BLaER1 (cell line): ENCODE measurements around the gene SLC46A3.
"Not testable (repeated sequence)": the region's sequence is repeated elsewhere in the genome, so short reads cannot be mapped to it uniquely, and the experiment has no call there.

Experiments used
- H3K27ac ChIP-seq: shearing (Covaris generic); formaldehyde crosslinking; 2 replicates; pipeline ENCODE4 v1.8.1; 2022
- H3K27me3 ChIP-seq: shearing (Covaris generic); formaldehyde crosslinking; 2 replicates; pipeline ENCODE4 v1.8.1; 2022
- H3K36me3 ChIP-seq: shearing (Covaris generic); formaldehyde crosslinking; 2 replicates; pipeline ENCODE4 v1.8.1; 2022
- H3K4me1 ChIP-seq: shearing (Covaris generic); formaldehyde crosslinking; 2 replicates; pipeline ENCODE4 v1.8.1; 2022
- H3K4me2 ChIP-seq: shearing (Covaris generic); formaldehyde crosslinking; 2 replicates; pipeline ENCODE4 v1.8.1; 2022
- H3K4me3 ChIP-seq: shearing (Covaris generic); formaldehyde crosslinking; 2 replicates; pipeline ENCODE4 v1.8.1; 2022
- H3K9ac ChIP-seq: shearing (Covaris generic); formaldehyde crosslinking; 2 replicates; pipeline ENCODE4 v1.8.1; 2022
- H3K9me3 ChIP-seq: shearing (Covaris generic); formaldehyde crosslinking; 2 replicates; pipeline ENCODE4 v1.8.1; 2022
- H4K20me1 ChIP-seq: shearing (Covaris generic); formaldehyde crosslinking; 2 replicates; pipeline ENCODE4 v1.8.1; 2022
- Cebpa-rat ChIP-seq: shearing (Covaris generic); IDR thresholded peaks from 2 replicates; pipeline ENCODE4 v1.8.1; 2022

Gene SLC46A3

DNA sequence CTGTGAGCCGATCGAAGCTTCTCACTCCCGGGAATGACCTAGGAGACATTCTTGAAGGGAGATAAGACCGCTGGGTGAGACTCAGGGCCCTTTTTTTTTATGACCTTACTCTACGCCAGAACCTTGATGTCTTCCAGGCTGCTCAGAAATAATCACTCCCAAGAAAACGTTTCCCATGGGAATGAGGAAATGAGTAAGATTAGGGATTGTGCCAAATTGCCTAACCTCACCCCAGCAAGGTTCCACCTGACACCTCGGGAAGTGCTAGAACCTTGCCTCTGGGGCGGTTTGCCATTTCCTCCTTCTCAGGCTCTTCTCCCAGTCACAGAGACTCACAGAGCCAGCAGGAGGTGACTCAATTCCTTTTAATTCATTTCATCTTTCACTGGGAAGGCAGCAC lies 2.3 kb downstream of the SLC46A3 start:
- TF ChIP-seq Cebpa-rat = no peak
- Histone ChIP-seq H3K4me2 (no peak overlapping the region), H3K27me3 (peaks cover 20% of the 10 kb centered on the region), H3K4me3 (no peak overlapping the region), H3K36me3 (no peaks in the 10 kb centered on the region), H3K27ac (no peak overlapping the region), H3K9ac (no peak overlapping the region), H3K4me1 (peaks cover 6% of the 10 kb centered on the region; the same call in 1 of the 2 replicates), H3K9me3 (peaks cover 11% of the 10 kb centered on the region), H4K20me1 (no peaks in the 10 kb centered on the region)

DNA sequence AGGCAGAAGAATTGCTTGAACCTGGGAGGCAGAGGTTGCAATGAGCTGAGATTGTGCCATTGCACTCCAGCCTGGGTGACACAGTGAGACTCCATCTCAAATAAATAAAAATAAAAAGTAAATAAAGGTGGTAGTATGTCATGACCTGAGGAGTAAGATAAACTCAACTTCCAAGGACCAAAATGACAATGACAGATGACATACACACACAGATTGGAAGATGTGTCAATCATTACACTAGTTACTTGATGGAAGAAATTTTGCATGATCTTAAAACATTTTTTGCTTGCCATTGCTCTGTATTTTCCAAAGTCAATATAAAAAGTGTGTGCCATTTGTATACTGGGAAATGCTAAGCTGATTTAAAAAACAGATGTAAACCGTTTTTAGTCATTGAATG lies 4.1 kb downstream of the SLC46A3 start:
- peaks cover 11% of the 10 kb centered on the region for H3K9me3 ChIP-seq
- no peak overlapping the region for H3K4me2 ChIP-seq
- H3K4me1 ChIP-seq = no peaks in the 10 kb centered on the region
- no peaks in the 10 kb centered on the region for H4K20me1 ChIP-seq
- H3K27me3 ChIP-seq = peaks cover 20% of the 10 kb centered on the region
- no peaks in the 10 kb centered on the region for H3K36me3 ChIP-seq
- H3K27ac ChIP-seq = no peak overlapping the region
- TF ChIP-seq Cebpa-rat = no peak
- no peak overlapping the region for H3K4me3 ChIP-seq
- no peak overlapping the region for H3K9ac ChIP-seq

DNA sequence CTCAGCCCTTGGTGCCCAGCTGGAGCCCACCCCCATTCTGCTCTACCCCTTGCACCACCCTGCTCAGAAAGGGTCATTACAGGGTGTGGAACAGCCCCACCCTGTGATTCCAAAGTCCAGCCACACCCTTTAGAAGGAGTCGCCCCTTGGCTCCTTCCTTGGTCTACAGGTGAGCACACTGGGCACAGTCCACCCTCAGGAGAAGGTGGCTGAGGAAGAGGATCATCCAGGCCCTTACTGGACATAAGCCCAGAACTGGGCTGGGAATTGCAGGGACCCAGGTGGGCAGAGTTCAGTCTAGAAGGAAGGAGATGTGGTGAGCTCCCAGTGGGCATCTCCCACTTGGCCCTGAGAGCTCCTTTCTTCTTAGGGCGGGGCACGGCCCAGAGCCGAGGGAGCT lies 8.6 kb downstream of the SLC46A3 start:
- Histone ChIP-seq H3K4me2 (no peak overlapping the region), H3K9me3 (no peaks in the 10 kb centered on the region), H3K4me3 (no peak overlapping the region), H3K4me1 (no peaks in the 10 kb centered on the region), H3K36me3 (no peaks in the 10 kb centered on the region), H4K20me1 (no peaks in the 10 kb centered on the region), H3K27me3 (no peaks in the 10 kb centered on the region), H3K9ac (no peak overlapping the region), H3K27ac (no peak overlapping the region)
- no peak for TF ChIP-seq Cebpa-rat

DNA sequence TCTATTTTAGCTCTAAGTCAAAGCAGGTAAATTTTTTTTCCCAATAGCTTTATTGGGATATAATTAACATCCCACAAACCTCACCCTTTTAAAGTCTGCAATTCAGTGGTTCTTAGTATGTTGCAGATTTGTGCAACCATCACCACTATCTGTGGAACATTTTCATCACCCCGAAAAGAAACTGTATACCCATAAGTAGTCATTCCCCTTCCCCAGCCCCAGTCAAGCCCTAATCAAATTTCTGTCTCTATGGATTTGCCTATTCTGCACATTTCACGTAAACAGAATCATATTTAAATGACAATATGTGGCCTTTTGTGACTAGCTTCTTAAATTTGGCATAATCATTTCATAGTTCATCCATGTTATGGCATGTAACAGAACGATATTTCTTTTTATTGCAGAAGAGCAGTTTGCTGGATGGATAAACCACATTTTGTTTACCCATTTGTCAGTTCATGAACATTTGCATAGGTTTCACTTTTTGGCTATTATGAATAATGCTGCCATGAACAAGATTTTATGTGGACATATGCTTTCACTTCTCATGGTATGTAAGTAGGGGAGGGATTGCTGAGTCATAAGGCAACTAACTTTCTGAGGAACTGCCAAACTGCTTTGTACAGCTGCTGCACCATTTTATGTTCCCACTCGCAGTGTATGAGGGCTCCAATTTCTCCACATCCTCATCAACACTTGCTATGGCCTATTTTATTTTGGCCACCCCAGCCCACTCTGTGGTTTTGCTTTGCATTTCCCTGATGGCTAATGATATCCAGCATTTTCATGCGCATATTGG lies 10.9 kb downstream of the SLC46A3 start:
- H3K27ac ChIP-seq = no peak overlapping the region
- TF ChIP-seq Cebpa-rat = no peak

DNA sequence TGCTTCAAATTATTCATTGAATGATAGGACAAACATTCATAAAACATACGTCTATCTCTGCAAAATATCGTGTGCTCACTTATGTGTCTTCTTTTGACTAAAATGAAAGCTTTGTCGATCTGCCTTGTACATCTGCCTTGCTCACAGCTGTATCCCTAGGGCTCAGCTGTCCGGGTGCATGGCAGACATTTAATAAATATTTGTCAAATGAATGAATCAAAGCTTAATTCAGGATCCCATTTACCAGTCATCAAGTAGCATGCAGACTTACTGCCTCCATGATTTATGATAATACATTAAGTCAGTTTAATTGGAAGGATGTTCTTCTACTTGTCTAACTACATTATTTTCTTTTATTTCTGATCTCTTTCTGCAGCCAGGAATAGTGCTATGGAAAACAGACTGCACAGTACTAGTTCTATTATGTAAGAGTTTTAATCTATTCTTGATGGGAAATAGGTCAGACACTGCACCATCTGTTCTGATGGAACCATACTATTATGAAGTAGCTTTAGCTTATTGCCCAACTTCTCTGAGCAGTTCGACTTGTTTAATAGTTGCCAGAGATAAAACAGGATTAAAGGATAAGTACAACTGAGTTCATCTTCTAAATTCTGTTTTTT lies 13.2 kb downstream of the SLC46A3 start:
- TF ChIP-seq Cebpa-rat = no peak
- Histone ChIP-seq H3K4me1 (no peaks in the 10 kb centered on the region), H3K27me3 (no peaks in the 10 kb centered on the region), H4K20me1 (no peaks in the 10 kb centered on the region), H3K9me3 (no peaks in the 10 kb centered on the region), H3K4me3 (no peak overlapping the region), H3K9ac (no peak overlapping the region), H3K4me2 (no peak overlapping the region), H3K36me3 (no peaks in the 10 kb centered on the region), H3K27ac (no peak overlapping the region)

More for the DNA sequence above, 10.9 kb downstream of the SLC46A3 start:
- H4K20me1 ChIP-seq = no peaks in the 10 kb centered on the region
- no peaks in the 10 kb centered on the region for H3K4me1 ChIP-seq
- H3K9me3 ChIP-seq = no peaks in the 10 kb centered on the region
- no peak overlapping the region for H3K4me3 ChIP-seq
- H3K27me3 ChIP-seq = no peaks in the 10 kb centered on the region
- no peak overlapping the region for H3K9ac ChIP-seq
- no peaks in the 10 kb centered on the region for H3K36me3 ChIP-seq
- no peak overlapping the region for H3K4me2 ChIP-seq

DNA sequence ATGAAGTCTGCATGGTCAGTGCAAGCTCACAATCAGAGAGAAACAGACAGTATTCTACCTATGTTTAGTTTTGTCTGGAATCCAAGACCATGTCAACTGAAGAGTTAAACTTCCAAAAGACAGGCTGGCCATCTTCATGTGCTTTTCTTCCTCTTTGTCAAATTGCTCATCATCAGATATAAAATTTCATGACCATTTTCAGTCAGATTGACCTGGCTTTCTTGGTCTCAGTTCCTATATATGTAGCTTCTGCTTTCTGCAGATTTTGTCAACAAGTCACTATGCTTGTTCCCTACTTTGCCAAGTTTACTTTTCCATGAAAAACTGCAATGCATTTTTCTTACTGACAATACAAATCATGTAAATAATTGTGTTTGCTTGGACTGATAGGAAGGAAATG lies 13.9 kb downstream of the SLC46A3 start:
- Histone ChIP-seq H3K36me3 (no peaks in the 10 kb centered on the region; the same call in 1 of the 2 replicates), H3K27ac (no peak overlapping the region), H3K27me3 (no peaks in the 10 kb centered on the region), H4K20me1 (no peaks in the 10 kb centered on the region), H3K4me1 (no peaks in the 10 kb centered on the region), H3K4me3 (no peak overlapping the region), H3K9me3 (no peaks in the 10 kb centered on the region), H3K4me2 (no peak overlapping the region), H3K9ac (no peak overlapping the region)
- no peak for TF ChIP-seq Cebpa-rat

DNA sequence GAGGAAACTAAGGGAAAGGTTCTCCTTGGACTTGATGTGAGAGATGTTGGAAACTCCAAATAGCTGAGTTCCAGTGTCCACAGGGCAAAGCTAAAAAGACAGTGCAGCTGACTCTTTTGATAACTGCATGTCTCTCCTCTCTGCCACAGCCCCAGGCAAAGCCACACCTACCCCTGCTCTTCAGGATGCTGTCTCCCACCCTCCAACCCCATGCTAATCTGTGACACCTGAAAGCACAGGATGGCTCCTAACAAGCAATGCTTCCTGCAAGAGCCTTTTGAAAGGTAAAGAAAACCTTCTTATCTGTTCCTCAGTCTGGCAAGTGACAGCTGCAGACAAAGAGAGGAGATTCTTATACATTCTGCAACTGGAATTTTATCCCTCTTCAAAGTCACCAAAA lies 14.5 kb downstream of the SLC46A3 start:
- no peak overlapping the region for H3K4me3 ChIP-seq
- H3K27me3 ChIP-seq = no peaks in the 10 kb centered on the region
- H3K4me1 ChIP-seq = no peaks in the 10 kb centered on the region
- H3K9ac ChIP-seq = no peak overlapping the region
- no peaks in the 10 kb centered on the region; the same call in 1 of the 2 replicates for H3K36me3 ChIP-seq
- no peak overlapping the region for H3K4me2 ChIP-seq
- no peak for TF ChIP-seq Cebpa-rat
- H4K20me1 ChIP-seq = no peaks in the 10 kb centered on the region
- no peak overlapping the region for H3K27ac ChIP-seq
- H3K9me3 ChIP-seq = no peaks in the 10 kb centered on the region

DNA sequence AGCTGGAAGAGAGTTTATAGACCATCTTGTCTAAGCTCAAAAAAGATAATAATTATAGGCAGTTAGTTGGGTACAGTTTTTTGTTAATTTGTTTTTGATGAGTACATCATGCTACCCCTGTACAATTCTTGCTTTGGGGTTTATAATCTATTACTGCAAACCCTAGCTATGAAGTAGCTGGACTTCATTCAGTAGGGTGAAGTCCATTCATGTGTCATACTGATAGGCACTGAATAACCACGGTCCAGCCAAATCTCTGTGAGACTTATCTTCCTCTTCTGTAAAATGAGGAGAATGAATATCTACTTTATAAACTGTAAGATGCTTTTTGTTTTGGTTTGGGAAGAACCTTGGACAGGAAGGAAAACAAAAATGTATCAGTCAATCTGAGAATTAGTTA lies 19.5 kb downstream of the SLC46A3 start:
- H3K27ac ChIP-seq = no peak overlapping the region
- TF ChIP-seq Cebpa-rat = no peak
- no peaks in the 10 kb centered on the region for H4K20me1 ChIP-seq
- no peak overlapping the region for H3K4me2 ChIP-seq
- no peak overlapping the region for H3K4me3 ChIP-seq
- no peaks in the 10 kb centered on the region for H3K9me3 ChIP-seq
- H3K4me1 ChIP-seq = no peaks in the 10 kb centered on the region
- no peaks in the 10 kb centered on the region; the same call in 1 of the 2 replicates for H3K36me3 ChIP-seq
- no peak overlapping the region for H3K9ac ChIP-seq
- H3K27me3 ChIP-seq = no peaks in the 10 kb centered on the region

DNA sequence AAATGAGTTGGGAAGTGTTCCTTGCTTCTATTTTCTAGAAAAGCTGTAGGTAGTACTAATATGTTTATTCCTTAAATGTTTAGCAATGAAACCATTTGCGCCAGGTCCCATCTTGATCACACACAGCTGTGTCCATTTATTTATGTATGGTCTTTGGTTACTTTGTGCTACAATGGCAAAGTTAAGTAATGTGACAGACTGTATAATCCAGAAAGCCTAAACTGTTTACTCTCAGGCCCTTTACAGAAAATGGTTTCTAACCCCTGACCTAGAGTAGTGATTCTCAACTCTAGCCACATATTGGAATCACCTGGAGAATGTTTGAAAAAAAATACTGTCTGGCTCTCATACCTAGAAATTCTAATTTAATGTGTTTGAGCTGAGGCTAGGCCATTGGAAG lies 21.3 kb downstream of the SLC46A3 start:
- no peak overlapping the region for H3K4me2 ChIP-seq
- H3K9ac ChIP-seq = no peak overlapping the region
- no peaks in the 10 kb centered on the region for H3K9me3 ChIP-seq
- H4K20me1 ChIP-seq = no peaks in the 10 kb centered on the region
- no peak overlapping the region for H3K4me3 ChIP-seq
- no peak overlapping the region for H3K27ac ChIP-seq
- H3K36me3 ChIP-seq = no peaks in the 10 kb centered on the region; the same call in 1 of the 2 replicates
- no peaks in the 10 kb centered on the region for H3K4me1 ChIP-seq
- no peak for TF ChIP-seq Cebpa-rat
- H3K27me3 ChIP-seq = no peaks in the 10 kb centered on the region

DNA sequence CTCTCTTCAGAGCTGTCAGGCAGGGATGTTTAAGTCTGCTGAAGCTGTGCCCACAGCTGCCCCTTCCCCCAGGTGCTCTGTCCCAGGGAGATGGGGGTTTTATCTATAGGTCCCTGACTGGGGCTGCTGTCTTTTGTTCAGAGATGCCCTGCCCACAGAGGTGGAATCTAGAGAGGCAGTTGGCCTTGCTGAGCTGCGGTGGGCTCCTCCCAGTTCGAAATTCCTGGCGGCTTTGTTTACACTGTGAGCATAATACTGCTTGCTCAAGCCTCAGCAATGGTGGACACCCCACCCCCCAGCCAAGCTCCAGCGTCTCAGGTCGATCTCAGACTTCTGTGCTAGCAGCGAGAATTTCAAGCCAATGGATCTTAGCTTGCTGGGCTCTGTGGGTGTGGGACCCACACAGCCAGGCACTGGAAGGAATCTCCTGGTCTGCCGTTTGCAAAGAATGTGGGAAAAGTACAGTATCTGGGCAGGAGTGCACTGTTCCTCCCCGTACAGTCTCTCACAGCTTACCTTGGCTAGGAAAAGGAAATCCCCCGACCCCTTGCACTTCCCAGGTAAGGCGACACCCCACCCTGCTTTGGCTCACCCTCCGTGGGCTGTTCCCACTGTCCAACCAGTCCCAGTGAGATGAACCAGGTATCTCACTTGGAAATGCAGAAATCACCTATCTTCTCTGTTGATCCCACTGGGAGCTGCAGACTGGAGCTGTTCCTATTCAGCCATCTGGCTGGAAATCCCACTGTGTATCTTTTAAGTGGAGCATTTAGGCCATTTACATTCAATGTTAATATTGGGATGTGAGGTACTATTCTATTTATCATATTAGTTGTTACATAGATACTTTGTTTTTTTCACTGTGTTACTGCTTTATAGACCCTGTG lies 24.9 kb downstream of the SLC46A3 start:
- H3K9me3 ChIP-seq, H3K36me3 ChIP-seq, H3K27ac ChIP-seq, H4K20me1 ChIP-seq, H3K4me2 ChIP-seq, H3K4me3 ChIP-seq, H3K4me1 ChIP-seq, H3K9ac ChIP-seq, H3K27me3 ChIP-seq: not testable (repeated sequence)
